DMS153 treated with DMSO at 0.1 percent for 48 hours (cell line): ENCODE data around the gene C3orf70.
"Not testable (repeated sequence)": the region's sequence is repeated elsewhere in the genome, so short reads cannot be mapped to it uniquely, and the experiment has no call there.

Source experiments
- DNase-seq: peaks from one replicate; lab custom pipeline; 2025; ENCODE audit not compliant: unreplicated experiment; lab: John Stamatoyannopoulos, UW

Gene C3orf70

GRCh38 chr3:185151101-185151963, 1.5 kb downstream of the C3orf70 start:
- DNase-seq, result no peak

- no peak for DNase-seq
Observed at GRCh38 chr3:185150561-185150960, 2.3 kb downstream of the C3orf70 start.

- DNase-seq, result no peak
Observed at GRCh38 chr3:185149591-185149990, 3.3 kb downstream of the C3orf70 start.

- DNase-seq, result no peak
Observed at GRCh38 chr3:185145511-185145910, 7.3 kb downstream of the C3orf70 start.

GRCh38 chr3:185144784-185145183, 8.1 kb downstream of the C3orf70 start:
- DNase-seq, result no peak

GRCh38 chr3:185137821-185138220, 15.0 kb downstream of the C3orf70 start:
- DNase-seq, result no peak

GRCh38 chr3:185134509-185134908, 18.4 kb downstream of the C3orf70 start:
- DNase-seq, result no peak

GRCh38 chr3:185131602-185132256, 21.1 kb downstream of the C3orf70 start:
- no peak for DNase-seq

GRCh38 chr3:185129083-185129482, 23.8 kb downstream of the C3orf70 start:
- DNase-seq, result no peak

- no peak for DNase-seq
Observed at GRCh38 chr3:185126201-185126600, 26.7 kb downstream of the C3orf70 start.

- no peak for DNase-seq
Observed at GRCh38 chr3:185120126-185120525, 32.7 kb downstream of the C3orf70 start.

- no peak for DNase-seq
Observed at GRCh38 chr3:185115371-185115770, 37.5 kb downstream of the C3orf70 start.

GRCh38 chr3:185114756-185115155, 38.1 kb downstream of the C3orf70 start:
- no peak for DNase-seq

- DNase-seq, result no peak
Observed at GRCh38 chr3:185112186-185112585, 40.7 kb downstream of the C3orf70 start.

- not testable (repeated sequence) for DNase-seq
Observed at GRCh38 chr3:185109012-185109411, 43.8 kb downstream of the C3orf70 start.

GRCh38 chr3:185106256-185106890, 46.5 kb downstream of the C3orf70 start:
- DNase-seq, result not testable (repeated sequence)

- no peak for DNase-seq
Observed at GRCh38 chr3:185103359-185104127, 49.3 kb downstream of the C3orf70 start.

GRCh38 chr3:185094697-185095096, 58.2 kb downstream of the C3orf70 start:
- DNase-seq, result no peak

- DNase-seq, result no peak
Observed at GRCh38 chr3:185093116-185093515, 59.7 kb downstream of the C3orf70 start.

- DNase-seq, result no peak
Observed at GRCh38 chr3:185090811-185091210, 62.0 kb downstream of the C3orf70 start.

GRCh38 chr3:185089751-185090150, 63.1 kb downstream of the C3orf70 start:
- no peak for DNase-seq
